Breast epithelium (tissue), 4 donors: Measurements from ENCODE around the gene WDR90. TPM values are rescaled to one million over a fixed set of nuclear protein-coding genes. Genes with fewer than 3 reads are reported as not detected.
"Not testable (repeated sequence)": the region's sequence is repeated elsewhere in the genome, so short reads cannot be mapped to it uniquely, and the experiment has no call there.

ENCODE experiments used
- DNase-seq, 2 donors: peaks; one replicate each; pipeline ENCODE4 v3.0.0-alpha.2; 2019; ENCODE audit warnings: low spot score in 2 of 2
- H3K27ac ChIP-seq, 2 donors: fragments of 200-600 bp; sonication (generic) in 1 of 2; one replicate each; pipeline ENCODE4 v1.5.1; 2016 to 2019; ENCODE audit warnings: mild to moderate bottlenecking in 1 of 2
- H3K27me3 ChIP-seq, 2 donors: fragments of 200-600 bp; sonication (generic) in 1 of 2; one replicate each; pipeline versions ENCODE4 v1.5.1 to v1.6.0; 2017 to 2019; ENCODE audit warnings: control low read depth in 1 of 2, mild to moderate bottlenecking in 1 of 2
- H3K36me3 ChIP-seq: fragments of 200-600 bp; one replicate; pipeline ENCODE4 v1.5.1; 2019
- H3K4me1 ChIP-seq, 2 donors: fragments of 200-600 bp; sonication (generic); one replicate each; pipeline ENCODE4 v1.5.1; 2016 to 2019; ENCODE audit warnings: control low read depth in 1 of 2
- H3K4me3 ChIP-seq, 3 donors: fragments of 200-600 bp; sonication (generic); 1 replicate in 2 of 3; 2 replicates in 1 of 3; pipeline ENCODE4 v1.5.1; 2016 to 2019; ENCODE audit warnings: mild to moderate bottlenecking in 3 of 3, moderate library complexity in 2 of 3
- H3K9me3 ChIP-seq, 2 donors: fragments of 200-600 bp; sonication (generic) in 1 of 2; one replicate each; pipeline ENCODE4 v1.5.1; 2016 to 2019; ENCODE audit warnings: control low read depth in 1 of 2
- POLR2A ChIP-seq: fragments of 450-650 bp; IDR thresholded peaks from one replicate; pipeline ENCODE4 v1.6.1; 2016; ENCODE audit warnings: antibody characterized with exemption, mild to moderate bottlenecking, moderate library complexity
- POLR2AphosphoS5 ChIP-seq, 3 donors: sonication (generic); formaldehyde crosslinking; IDR thresholded peaks; one replicate each; pipeline ENCODE4 v1.6.1; 2017; ENCODE audit warnings: antibody characterized with exemption in 3 of 3
- intact Hi-C: fragments of 100-400 bp; cut with DNase I; formaldehyde crosslinking; loops from one replicate; pipeline ENCODE4 v1.15.1; 2023; ENCODE audit warnings: low total_unique reads
- total RNA-seq, 3 donors: library from RNA; depleted of rRNA; stranded (reverse); fragments of >200 nt; gene quantifications; one replicate each; pipeline ENCODE4 v1.1.0, GENCODE V29; 2016
- TF ChIP-seq, protein P1 (sequence below), 3 donors: fragments of 450-650 bp; IDR thresholded peaks; one replicate each; pipeline ENCODE4 v1.5.1; 2016 to 2017; ENCODE audit warnings: antibody characterized with exemption in 3 of 3, mild to moderate bottlenecking in 3 of 3, moderate library complexity in 3 of 3

Gene WDR90
- total RNA-seq, 3 donors from 2014 or later = 9.6 to 26.9 (median 22.7) TPM

DNA sequence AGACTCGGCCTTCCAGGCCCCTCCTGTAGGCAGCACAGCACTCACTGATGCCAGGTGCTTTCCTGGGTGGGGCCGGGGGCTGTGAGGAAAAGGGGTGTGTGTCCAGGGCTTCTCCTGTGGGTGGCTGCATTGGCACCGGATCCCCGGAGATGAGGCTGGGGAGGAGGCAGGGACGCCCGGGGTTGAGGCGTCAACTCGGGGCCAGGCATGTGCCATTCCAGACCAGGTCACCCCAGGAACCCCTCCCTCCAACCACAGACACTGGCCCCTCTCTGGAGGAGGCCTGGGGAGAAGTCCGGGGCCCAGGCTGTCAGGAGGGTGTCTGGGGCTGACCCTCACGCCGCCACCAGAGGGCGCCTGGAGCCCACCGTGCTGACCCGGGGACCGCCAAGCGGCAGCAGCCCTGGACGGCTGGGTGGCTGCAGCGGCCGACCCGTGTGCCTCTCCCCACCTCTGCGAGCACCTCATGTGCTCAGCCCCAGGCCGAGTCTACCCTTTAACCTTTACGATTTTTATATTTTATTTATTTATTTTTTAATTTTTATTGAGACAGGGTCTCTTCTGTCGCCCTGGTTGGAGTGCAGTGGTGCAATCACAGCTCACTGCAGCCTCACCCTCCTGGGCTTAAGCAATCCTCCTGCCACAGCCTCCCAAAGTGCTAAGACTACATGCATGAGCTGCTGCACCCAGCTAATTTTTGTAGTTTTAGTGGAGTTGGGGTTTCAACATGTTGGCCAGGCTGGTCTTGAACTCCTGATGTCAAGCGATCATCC, 62.6 kb downstream of the WDR90 start:
- Histone ChIP-seq H3K4me1 (peaks cover 0 to 14% of the 10 kb centered on the region in 2 donors), H3K4me3 (no peak overlapping the region), H3K9me3 (no peaks in the 10 kb centered on the region), H3K27me3 (peaks cover 13 to 54% of the 10 kb centered on the region in 2 donors), H3K27ac (no peak overlapping the region), H3K36me3 (no peaks in the 10 kb centered on the region)
- intact Hi-C loops = no loop called here
- no peak for TF ChIP-seq POLR2A
- TF ChIP-seq, protein P1, sequence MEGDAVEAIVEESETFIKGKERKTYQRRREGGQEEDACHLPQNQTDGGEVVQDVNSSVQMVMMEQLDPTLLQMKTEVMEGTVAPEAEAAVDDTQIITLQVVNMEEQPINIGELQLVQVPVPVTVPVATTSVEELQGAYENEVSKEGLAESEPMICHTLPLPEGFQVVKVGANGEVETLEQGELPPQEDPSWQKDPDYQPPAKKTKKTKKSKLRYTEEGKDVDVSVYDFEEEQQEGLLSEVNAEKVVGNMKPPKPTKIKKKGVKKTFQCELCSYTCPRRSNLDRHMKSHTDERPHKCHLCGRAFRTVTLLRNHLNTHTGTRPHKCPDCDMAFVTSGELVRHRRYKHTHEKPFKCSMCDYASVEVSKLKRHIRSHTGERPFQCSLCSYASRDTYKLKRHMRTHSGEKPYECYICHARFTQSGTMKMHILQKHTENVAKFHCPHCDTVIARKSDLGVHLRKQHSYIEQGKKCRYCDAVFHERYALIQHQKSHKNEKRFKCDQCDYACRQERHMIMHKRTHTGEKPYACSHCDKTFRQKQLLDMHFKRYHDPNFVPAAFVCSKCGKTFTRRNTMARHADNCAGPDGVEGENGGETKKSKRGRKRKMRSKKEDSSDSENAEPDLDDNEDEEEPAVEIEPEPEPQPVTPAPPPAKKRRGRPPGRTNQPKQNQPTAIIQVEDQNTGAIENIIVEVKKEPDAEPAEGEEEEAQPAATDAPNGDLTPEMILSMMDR (IDR thresholded peaks at IDR 0.05) = peak; percentile 62 to 93 (median 88)
- peak in 1 of 2 donors; percentile 82 for DNase-seq

DNA sequence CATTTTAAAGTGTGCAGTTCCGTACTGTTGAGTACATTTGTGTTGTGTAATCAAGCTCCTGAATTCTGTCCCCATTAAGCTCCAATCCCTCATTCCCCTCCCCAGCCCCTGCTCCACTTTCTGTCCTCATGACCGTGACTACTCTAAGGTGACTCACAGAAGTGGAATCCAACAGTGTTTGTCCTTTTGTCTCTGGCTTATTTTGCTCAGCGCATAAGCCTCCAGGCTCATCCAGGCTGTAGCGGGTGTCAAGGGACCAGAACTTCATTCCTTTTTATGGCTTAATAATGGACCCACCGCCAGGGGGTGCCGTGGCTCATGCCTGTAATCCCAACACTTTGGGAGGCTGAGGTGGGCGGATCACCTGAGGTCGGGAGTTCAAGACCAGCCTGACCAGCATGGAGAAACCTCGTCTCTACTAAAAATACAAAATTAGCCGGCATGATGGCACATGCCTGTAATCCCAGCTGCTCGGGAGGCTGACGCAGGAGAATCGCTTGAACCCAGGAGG, 63.6 kb downstream of the WDR90 start:
- TF ChIP-seq, protein P1 (IDR thresholded peaks at IDR 0.05) = peak; percentile 27 to 44 (median 32)
- H3K27ac ChIP-seq, H3K9me3 ChIP-seq, DNase-seq, H3K36me3 ChIP-seq, H3K4me3 ChIP-seq, intact Hi-C loops: not testable (repeated sequence)
- H3K4me1 ChIP-seq = peaks cover 0 to 11% of the 10 kb centered on the region in 2 donors
- H3K27me3 ChIP-seq = peaks cover 13 to 43% of the 10 kb centered on the region in 2 donors

DNA sequence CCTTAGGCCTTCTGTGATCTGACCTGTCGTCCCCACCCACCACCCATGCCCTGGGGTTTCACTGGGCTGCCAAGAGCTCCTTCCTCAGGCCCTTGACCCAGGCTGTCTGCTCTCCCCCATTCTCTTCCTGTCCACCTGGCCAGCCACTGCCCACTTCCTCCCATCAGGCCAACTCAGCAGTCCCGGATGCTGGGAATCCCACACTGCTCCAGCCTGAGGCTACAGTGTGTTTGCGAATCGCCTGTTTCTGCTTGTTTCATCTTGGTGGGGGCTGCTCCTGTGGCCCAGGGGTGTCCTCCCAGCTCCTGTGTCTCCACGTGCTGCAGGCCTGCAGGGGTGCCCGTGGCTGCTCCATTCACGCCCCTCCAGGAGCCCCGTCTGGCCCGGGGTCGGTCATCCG, 64.9 kb downstream of the WDR90 start:
- Histone ChIP-seq H3K27ac (no peak overlapping the region), H3K27me3 (peaks cover 12 to 30% of the 10 kb centered on the region in 2 donors), H3K9me3 (no peaks in the 10 kb centered on the region), H3K4me1 (peaks cover 0 to 11% of the 10 kb centered on the region in 2 donors), H3K36me3 (no peaks in the 10 kb centered on the region), H3K4me3 (peak overlapping the region in 1 of 3 donors; percentile 96)
- no peak for DNase-seq
- no peak for TF ChIP-seq POLR2AphosphoS5 (IDR thresholded peaks at IDR 0.05)
- TF ChIP-seq POLR2A = no peak
- TF ChIP-seq, protein P1 (IDR thresholded peaks at IDR 0.05) = no peak
- intact Hi-C loops = no loop called here

DNA sequence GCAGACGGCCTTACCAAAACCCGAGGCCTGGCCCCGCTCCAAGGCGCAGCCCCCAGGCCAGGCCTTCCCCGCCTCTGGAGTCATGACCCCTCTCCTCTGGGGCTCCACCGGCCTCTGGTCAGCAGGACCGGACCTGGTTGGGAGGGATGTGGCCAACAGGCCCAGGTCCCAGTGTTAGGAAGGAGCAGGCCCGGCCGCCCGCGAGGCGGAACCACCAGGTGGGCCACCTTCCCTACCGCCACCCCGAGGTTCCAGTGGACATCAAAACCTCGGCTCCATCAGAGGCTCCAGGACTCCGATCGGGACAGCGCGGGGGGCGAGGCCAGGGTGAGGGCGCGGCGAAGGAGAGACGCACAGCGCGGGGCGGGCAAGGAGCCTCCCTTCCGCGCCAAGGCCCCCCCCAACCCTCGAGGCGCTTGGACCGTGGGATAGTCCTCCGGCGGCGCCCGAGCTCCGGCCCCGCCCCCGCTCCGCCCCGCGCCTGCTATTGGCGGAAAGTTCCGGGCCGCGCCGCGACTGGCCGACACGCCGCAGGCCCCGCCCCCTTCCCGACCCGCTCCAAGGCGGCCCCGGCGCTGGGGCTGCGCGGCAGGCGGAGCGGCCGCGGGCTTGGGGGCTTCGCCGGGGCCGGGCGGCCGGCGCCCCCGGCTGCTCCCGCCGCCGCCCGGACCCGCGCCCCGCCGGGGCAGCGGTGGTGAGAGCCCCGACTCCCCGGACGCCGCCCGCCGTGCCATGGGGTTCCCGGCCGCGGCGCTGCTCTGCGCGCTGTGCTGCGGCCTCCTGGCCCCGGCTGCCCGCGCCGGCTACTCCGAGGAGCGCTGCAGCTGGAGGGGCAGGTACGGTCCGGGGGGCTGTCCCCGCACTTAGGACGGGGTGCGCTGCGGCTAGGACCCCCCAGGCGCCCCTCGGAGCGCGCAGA, 65.7 kb downstream of the WDR90 start, which contains the start of gene METRN:
Gene METRN (plus strand): TSS at position 561 of the 919 bp plus-strand sequence. CDS start 172 bp downstream, at position 733.
- H3K4me3 ChIP-seq = peak within 1 kb of the TSS; percentile 65 to 96 (median 72)
- no peaks in the 10 kb centered on the region for H3K9me3 ChIP-seq
- H3K27me3 ChIP-seq = peaks cover 8 to 23% of the 10 kb centered on the region in 2 donors
- H3K36me3 ChIP-seq = no peaks in the 10 kb centered on the region
- H3K27ac ChIP-seq = no peak within 1 kb of the TSS
- intact Hi-C loops = no loop called here
- no peak for TF ChIP-seq POLR2AphosphoS5 (IDR thresholded peaks at IDR 0.05)
- TF ChIP-seq, protein P1 (IDR thresholded peaks at IDR 0.05) = no peak
- no peak for TF ChIP-seq POLR2A
- peaks cover under 1 to 12% of the 10 kb centered on the region in 2 donors for H3K4me1 ChIP-seq
- peak; percentile 78 to 87 for DNase-seq
